ENCODE measurements around the gene CTSE.

CTSE gene

GRCh38 chr1:205989786-205990185 lies 33.9 kb downstream of the CTSE start:
- no peak for DNase-seq

GRCh38 chr1:205988585-205988995 lies 35.1 kb downstream of the CTSE start:
- DNase-seq, result no peak

GRCh38 chr1:205986861-205987260 lies 36.8 kb downstream of the CTSE start:
- DNase-seq, result no peak

GRCh38 chr1:205986292-205986691 lies 37.4 kb downstream of the CTSE start:
- DNase-seq, result no peak

- no peak for DNase-seq
Measured at GRCh38 chr1:205985330-205986005, 38.2 kb downstream of the CTSE start.

GRCh38 chr1:205983925-205984725 lies 39.6 kb downstream of the CTSE start:
- DNase-seq, result no peak

GRCh38 chr1:205981257-205981656 lies 42.4 kb downstream of the CTSE start:
- DNase-seq, result no peak

GRCh38 chr1:205980237-205980870 lies 43.3 kb downstream of the CTSE start:
- DNase-seq, result no peak

GRCh38 chr1:205979301-205979700 lies 44.4 kb downstream of the CTSE start:
- DNase-seq, result no peak

GRCh38 chr1:205978676-205979075 lies 45.0 kb downstream of the CTSE start:
- no peak for DNase-seq

- peak; percentile 20 to 70 (median 57) for DNase-seq
Measured at GRCh38 chr1:205977402-205978014, 46.2 kb downstream of the CTSE start.

GRCh38 chr1:205976708-205977401 lies 46.8 kb downstream of the CTSE start:
- no peak for DNase-seq

GRCh38 chr1:205976036-205976435 lies 47.7 kb downstream of the CTSE start:
- DNase-seq, result no peak

GRCh38 chr1:205975387-205975998 lies 48.2 kb downstream of the CTSE start:
- DNase-seq, result no peak

- DNase-seq, result no peak
Measured at GRCh38 chr1:205974712-205975111, 49.0 kb downstream of the CTSE start.

GRCh38 chr1:205973377-205974232 lies 50.1 kb downstream of the CTSE start:
- DNase-seq, result no peak

GRCh38 chr1:205972491-205973168 lies 51.1 kb downstream of the CTSE start:
- DNase-seq, result no peak

GRCh38 chr1:205972081-205972480 lies 51.6 kb downstream of the CTSE start:
- no peak for DNase-seq

- no peak for DNase-seq
Measured at GRCh38 chr1:205971082-205971481, 52.6 kb downstream of the CTSE start.

- DNase-seq, result no peak
Measured at GRCh38 chr1:205970486-205970885, 53.2 kb downstream of the CTSE start.

- DNase-seq, result no peak
Measured at GRCh38 chr1:205969229-205969628, 54.5 kb downstream of the CTSE start.

All from activated naive CD4-positive, alpha-beta T cell (primary cell).